ENCODE results near the gene PHETA1.

Gene PHETA1

DNA sequence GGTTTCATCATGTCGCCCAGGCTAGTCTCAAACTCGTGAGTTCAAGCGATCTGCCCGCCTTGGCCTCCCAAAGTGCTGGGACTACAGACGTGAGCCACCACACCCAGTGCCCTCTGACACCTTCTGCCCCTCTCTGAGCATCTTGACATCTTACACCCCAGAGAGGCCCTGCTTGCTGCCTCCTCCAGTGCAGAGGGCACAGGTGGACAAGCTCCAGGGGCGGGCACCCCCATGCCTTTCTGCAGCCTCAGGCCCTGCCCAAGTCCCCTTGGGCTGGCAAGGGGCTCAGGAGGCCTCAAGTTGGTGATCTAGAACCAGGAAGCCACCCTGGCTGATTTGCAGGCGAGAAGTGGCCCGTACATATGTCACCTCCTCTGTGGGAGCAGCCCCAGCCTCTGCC is 25.6 kb upstream of the PHETA1 start:
- TF ChIP-seq, protein P1, sequence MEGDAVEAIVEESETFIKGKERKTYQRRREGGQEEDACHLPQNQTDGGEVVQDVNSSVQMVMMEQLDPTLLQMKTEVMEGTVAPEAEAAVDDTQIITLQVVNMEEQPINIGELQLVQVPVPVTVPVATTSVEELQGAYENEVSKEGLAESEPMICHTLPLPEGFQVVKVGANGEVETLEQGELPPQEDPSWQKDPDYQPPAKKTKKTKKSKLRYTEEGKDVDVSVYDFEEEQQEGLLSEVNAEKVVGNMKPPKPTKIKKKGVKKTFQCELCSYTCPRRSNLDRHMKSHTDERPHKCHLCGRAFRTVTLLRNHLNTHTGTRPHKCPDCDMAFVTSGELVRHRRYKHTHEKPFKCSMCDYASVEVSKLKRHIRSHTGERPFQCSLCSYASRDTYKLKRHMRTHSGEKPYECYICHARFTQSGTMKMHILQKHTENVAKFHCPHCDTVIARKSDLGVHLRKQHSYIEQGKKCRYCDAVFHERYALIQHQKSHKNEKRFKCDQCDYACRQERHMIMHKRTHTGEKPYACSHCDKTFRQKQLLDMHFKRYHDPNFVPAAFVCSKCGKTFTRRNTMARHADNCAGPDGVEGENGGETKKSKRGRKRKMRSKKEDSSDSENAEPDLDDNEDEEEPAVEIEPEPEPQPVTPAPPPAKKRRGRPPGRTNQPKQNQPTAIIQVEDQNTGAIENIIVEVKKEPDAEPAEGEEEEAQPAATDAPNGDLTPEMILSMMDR (IDR thresholded peaks at IDR 0.05; ENCODE audit: low read depth, low read length) = no peak
- H3K4me3 ChIP-seq (ENCODE audit: low read depth, low read length) = no peak overlapping the region

GRCh38 chr12:111393700-111394300 is 24.9 kb upstream of the PHETA1 start:
- TF ChIP-seq, protein P1 (IDR thresholded peaks at IDR 0.05; ENCODE audit: low read depth, low read length) = no peak
- H3K4me3 ChIP-seq (ENCODE audit: low read depth, low read length) = no peak overlapping the region

DNA sequence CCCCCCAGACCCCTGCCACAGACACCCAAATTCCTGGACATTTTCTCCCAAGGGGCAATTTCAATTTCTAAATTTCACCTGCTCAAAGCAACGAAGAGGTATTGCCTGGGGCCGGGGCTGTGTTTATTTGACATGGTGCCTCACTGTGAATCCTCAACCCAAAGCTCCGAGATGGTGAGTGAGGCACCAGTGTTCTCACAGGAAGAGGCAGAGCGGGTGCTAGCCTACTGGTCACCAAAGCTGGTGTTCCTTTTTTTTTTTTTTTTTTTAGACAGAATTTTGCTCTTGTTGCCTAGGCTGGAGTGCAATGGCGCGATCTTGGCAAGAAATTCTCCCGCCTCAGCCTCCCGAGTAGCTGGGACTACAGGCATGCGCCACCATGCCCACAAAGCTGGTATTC is 22.0 kb upstream of the PHETA1 start:
- TF ChIP-seq, protein P1 (IDR thresholded peaks at IDR 0.05; ENCODE audit: low read depth, low read length) = no peak
- H3K4me3 ChIP-seq (ENCODE audit: low read depth, low read length) = no peak overlapping the region

DNA sequence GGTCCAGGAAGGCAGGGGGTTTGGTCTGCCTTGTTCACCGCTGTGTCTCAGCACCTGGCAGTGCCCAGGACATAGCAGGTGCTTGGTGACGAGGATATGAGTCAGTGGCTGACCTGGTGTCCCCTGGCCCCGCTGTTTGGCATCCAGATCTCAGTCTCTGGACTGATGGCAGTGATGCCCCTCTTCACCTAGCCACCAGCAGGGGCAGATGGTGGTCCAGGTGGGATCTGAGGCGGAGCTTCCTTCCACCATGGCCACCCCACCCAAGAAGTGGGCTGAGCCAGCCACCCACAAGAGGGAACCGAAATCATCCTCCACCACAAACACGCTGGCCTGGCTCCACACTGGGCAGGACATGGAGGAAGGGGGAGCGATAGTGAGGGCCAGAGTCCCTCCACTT is 20.7 kb upstream of the PHETA1 start:
- no peak overlapping the region for H3K4me3 ChIP-seq (ENCODE audit: low read depth, low read length)
- TF ChIP-seq, protein P1 (IDR thresholded peaks at IDR 0.05; ENCODE audit: low read depth, low read length) = no peak

- no peak overlapping the region for H3K4me3 ChIP-seq (ENCODE audit: low read depth, low read length)
- TF ChIP-seq, protein P1 (IDR thresholded peaks at IDR 0.05; ENCODE audit: low read depth, low read length) = no peak
These were observed 18.9 kb upstream of the PHETA1 start for GRCh38 chr12:111387747-111388323.

DNA sequence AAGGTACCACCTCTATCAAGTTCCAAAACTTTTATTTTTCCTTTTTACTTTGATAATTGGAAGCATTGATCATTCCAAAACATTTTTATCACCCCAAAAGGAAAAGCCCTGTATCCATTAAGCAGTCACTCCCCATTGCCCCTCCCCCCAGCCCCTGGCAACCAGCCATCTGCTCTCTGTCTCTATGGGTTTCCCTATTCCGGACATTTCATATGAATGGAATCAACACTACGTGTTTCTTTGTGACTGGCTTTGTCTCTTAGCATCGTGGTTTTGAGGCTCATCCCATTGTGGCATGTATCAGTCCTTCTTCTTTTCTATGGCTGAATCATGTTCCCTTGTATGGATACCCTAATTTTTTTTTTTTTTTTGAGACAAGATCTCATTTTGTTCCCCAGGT is 18.0 kb upstream of the PHETA1 start:
- TF ChIP-seq, protein P1 (IDR thresholded peaks at IDR 0.05; ENCODE audit: low read depth, low read length) = no peak
- H3K4me3 ChIP-seq (ENCODE audit: low read depth, low read length) = no peak overlapping the region

DNA sequence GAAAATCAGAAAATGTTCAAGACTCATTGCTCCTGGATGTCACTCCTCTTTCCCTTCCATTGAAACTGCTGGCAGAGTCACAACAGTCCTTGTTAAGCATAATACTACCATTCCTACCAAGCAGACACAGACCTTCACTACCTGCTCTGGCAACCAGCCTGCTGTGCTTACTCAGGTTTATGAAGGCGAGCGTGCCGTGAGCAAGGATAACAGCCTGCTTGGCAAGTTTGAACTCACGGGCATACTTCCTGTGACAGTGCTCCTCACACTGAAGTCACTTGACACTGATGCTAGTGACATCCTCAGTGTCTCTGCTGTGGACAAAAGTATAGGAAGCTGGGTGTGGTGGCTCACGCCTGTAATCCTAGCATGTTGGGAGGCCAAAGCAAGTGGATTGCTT is 15.7 kb upstream of the PHETA1 start:
- H3K4me3 ChIP-seq (ENCODE audit: low read depth, low read length) = no peak overlapping the region
- TF ChIP-seq, protein P1 (IDR thresholded peaks at IDR 0.05; ENCODE audit: low read depth, low read length) = no peak
